ENCODE results near the gene EPHB1.

The EPHB1 gene

DNA sequence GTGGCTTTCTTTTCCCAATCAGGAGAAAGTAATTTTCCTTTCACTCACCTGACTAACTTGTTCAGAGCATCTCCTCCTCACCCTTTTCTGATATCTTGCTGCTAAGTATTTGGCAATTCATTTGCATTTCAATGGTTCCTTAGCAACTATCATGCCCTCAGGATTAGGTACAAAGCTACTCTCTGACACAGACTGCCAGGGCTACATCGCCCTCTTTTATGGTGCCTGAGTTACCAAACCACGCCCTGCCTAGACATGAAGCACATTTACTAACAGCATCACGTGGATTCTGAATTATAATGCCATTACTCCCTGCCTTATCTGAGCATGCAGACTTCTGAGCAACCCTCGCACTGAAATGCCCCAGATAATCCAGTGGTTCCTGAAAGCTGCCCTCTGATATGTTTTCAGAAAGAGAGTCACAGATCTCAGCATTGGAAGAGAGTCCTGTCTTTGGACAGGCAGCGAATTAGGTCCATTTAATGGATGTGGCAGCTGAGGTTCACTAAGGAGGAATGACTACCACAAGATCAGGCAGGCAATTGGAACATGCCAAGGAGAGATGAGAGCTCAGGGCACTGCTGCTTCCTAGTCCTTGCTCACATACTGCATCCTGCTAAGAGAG, 14.5 kb downstream of the EPHB1 start:
- no peak for DNase-seq

DNA sequence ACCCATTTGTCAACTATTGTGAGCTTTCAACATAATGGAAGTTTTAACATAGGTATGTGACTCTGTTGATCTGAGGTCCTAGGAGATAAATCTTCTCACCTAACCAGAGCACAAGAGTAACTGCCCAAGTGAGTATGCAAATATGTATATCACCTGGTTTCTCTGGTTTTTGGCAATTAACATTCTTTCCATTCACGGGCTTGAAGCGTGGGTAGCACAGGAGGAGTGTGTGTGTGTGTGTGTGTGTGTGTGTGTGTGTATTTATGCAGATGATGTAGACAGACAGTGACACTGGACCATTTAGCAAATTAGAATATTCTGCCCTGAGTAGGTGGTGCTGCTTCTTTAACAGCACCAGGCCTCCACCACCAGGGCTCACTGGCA, 15.0 kb downstream of the EPHB1 start:
- no peak for DNase-seq

DNA sequence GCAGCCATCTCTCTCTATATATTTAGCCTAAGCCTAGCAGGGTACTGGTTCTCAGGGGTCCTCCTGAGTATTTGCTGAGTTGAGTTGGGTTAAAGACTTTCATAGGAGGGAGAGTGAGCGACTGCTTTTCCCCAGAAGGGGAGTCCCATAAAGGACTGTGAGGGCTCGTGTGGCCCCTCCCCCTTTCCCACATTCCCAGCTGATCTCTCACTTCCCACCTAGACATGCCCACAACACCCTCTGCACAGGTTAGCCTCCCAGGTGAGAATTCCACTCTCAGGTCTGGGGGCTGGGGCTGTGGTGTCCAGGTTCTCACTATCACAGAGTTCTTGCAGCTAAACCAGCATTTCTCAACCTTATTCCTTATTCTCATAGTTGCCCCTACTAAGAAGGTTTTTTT, 15.8 kb downstream of the EPHB1 start:
- DNase-seq: no peak

GRCh38 chr3:134813618-134814017, 18.6 kb downstream of the EPHB1 start:
- no peak for DNase-seq

- DNase-seq: no peak
Observed at GRCh38 chr3:134815519-134815918, 20.5 kb downstream of the EPHB1 start.

GRCh38 chr3:134816623-134817022, 21.6 kb downstream of the EPHB1 start:
- DNase-seq: no peak

DNA sequence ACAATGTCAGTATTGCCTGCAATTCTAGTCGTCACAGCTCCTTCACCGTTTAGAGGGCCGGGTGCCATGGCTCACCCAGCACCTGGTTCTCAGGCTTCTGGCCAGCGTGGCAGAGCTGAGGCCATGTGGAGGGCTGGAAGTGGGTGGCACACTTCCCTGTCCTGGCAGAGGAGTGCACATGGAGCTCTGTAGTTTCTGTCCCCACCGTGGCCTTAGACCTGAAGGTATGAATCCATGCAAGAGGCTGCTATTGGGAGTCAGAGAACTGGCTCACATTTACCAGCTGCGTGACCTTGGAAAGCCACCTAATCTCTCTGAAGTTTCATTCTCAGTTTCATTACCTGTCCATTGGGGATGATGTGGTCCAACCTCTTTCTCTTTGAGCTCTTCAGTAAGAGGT, 22.2 kb downstream of the EPHB1 start:
- DNase-seq: no peak

GRCh38 chr3:134820994-134821393, 25.9 kb downstream of the EPHB1 start:
- no peak for DNase-seq

DNA sequence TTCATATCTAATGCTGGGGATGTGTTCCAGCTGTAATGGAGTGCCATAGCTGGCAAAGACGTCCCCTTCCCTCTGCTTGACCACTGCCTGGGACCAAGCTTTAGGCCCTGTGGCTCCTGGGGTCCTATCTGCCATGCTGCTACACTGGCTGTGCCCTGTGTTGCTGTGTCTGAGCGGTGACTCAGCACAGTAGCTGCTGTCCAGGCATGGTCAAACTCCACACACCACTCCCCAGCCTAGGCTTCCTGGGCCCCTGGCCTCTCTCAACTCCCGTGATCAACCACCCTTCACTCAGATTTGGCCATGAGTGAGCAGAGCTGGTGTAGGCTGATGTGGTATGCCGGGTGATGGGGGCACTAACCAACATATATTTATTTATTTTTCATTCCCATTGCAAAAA, 27.0 kb downstream of the EPHB1 start:
- DNase-seq: no peak

- no peak for DNase-seq
Observed at GRCh38 chr3:134823679-134824078, 28.6 kb downstream of the EPHB1 start.

DNA sequence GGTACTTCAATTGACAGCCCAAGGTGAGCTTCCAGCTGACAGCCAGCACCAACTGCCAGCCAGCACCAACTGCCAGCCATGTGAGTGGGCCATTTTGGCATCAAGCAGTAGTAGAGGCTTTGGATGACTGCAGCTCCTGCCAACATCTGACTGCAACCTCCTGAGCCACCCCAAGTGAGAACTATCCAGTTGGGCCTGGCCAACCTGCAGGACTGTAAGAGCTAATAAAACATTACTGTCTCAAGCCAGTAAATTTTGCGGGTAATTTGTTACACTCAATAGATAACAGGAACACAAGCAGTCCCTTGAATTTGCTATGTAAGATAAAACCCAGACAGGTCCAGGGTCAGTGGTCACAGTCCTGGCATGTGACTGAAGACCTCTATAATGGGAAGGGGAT, 29.7 kb downstream of the EPHB1 start:
- no peak for DNase-seq

DNA sequence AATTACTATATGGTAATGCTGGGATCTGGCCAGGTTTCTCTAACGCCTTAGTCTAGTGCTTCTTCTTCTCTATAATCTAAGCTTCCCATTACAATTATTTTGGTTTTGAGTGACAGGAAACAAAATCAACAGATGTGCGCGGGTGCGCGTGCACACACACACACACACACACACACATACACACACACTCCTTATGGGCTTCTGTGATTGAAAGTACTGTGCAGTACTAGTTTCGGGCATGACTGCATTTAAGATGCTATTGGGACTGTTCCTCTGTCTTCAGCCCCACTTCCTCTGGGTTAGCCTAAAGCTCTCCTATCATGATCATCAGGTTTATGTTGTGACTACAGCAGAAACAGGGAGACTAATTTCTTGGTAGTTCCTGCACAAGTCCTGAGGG, 32.2 kb downstream of the EPHB1 start:
- no peak for DNase-seq

- DNase-seq: no peak
Observed at GRCh38 chr3:134829721-134830120, 34.7 kb downstream of the EPHB1 start.

DNA sequence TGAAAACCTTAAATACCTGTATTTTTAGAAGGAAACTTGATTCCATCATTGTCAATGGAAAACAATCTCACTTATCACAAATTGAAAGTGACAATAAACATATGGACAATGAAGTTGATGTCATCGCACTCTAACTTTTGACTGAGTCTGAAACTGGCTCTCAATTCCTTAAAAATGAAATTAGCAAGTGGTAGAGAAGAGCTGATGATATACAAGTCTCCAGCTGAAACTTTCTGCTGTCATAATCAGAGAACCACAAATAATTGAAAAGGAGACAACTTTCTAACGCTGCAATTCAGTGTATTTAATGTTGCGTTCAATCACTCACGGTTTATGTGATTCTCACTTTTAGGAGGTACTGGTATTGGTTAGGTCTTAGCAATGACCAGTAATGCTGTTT, 37.5 kb downstream of the EPHB1 start:
- no peak for DNase-seq

- no peak for DNase-seq
Observed at GRCh38 chr3:134833453-134834163, 38.5 kb downstream of the EPHB1 start.

DNA sequence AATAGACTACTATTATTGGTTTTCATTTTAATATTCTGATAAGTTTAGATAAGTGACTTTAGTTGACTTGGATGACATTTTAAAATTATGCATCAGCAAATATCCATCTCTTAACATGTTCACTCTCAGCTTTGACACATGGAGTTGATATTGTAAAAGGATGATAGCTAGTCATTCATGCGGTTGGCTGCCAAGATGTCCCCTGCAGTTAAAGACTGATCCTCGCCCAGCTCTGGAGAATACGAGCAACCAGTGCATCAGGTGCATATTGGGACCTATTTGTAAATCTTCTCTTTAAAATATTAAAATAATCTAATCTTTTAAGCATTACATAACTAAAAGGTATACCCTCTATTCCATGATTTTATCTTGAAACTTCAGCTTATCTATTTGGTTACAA, 41.9 kb downstream of the EPHB1 start:
- no peak for DNase-seq

DNA sequence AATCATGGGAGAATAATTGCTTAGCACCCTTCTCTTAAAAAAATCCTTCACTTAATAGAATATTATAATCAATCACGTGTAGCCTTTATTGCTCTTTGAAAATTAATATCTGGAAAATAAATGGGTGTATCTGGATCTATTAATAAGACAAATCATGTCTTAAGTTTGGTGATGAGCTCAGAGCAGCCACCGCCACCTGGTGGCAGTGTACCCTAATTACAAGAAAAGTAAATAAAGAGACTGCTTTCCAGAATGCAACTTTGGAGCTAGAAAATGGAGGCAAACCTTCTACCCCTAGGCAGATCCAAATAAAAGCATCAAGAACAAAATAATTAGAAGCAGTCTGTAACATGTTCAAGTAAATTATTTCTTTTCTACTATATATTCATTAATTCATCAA, 43.5 kb downstream of the EPHB1 start:
- DNase-seq: no peak

DNA sequence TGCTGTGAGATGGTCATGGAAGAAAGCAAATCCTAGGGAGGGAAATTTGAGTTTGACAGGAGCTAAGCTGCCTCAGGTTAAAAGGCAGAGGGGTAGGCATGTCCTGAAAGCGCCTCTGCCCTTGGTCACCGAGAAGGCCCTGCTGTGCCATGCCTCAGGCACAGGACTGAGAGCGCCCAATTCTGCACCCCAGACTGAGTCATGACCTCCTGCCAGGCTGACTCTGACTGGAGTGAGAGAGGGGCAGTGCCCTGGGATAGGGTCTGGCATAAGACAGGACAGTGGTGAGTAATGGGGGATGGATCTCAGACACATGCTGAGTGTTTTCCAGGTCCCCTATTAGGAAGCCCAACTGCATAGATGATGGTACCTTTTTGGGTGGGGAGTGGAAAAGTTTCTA, 44.4 kb downstream of the EPHB1 start:
- no peak for DNase-seq

DNA sequence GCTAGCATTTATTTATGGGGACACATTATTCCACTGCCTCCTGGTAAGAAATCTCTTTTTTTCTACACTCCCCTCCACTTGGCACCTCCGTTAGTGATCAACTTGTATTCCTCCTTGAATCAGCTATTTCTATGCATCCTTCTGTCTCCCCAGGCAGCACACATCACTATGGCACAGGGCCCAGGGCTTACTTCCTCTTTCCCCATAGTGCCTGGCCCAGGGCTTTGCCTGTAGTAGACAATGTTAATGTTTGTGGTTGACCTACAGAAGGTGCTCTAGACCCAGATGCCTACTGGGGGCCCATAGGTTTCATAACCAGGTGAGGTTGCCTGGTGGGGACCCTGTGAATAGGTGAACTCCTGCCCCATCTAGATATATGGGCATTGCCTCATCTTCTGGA, 44.9 kb downstream of the EPHB1 start:
- DNase-seq: no peak

DNA sequence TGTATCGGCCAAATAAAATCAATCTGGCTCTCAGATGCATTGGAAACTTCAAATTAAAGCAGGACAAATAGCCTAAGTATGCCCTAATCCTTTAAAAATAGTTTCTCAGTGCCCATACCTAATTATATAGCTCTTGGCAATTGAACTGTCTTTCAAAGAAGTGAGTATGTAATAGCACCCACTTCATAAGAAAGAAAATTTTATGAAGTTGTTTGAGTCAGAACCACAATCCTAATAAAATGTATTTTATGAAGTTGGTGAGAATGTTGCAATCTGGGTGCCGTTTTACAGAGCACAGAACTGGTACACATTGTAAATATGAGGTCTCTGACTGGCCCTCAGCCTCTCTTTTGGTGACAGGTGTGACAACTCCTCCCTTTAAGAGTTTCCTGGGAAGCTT, 45.4 kb downstream of the EPHB1 start:
- DNase-seq: no peak

GRCh38 chr3:134846084-134846483, 51.0 kb downstream of the EPHB1 start:
- no peak for DNase-seq

DNA sequence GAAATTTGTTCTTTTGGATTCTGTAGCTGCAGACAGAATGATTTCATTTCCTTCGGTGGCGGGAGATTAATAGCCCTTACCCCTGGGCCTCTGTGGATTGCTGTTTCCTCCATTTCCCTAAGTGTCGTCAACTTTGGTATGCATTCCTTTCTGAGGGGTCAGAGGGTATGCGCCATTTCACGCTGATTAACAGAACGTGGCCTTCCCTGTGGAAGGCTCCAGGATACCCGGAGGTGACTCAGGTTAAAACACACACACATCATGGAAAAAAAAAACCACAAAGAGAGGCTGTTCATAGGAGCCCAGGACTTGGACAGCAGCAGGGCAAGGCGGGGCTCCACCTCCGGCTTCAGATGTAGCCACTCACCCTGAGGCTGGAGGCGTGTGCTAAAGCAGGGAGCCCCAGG, 51.9 kb downstream of the EPHB1 start:
- no peak for DNase-seq

GRCh38 chr3:134847349-134847748, 52.3 kb downstream of the EPHB1 start:
- no peak for DNase-seq

GRCh38 chr3:134849561-134849960, 54.5 kb downstream of the EPHB1 start:
- no peak for DNase-seq

- DNase-seq: no peak
Observed at GRCh38 chr3:134850761-134851160, 55.7 kb downstream of the EPHB1 start.

Data from NCI-H2107 (cell line).